NCI-H2171 treated with DMSO at 0.1 percent for 48 hours (cell line): ENCODE measurements around the gene SYMPK.

Source experiments
- DNase-seq: peaks from one replicate; lab custom pipeline; 2025; lab: John Stamatoyannopoulos, UW

The SYMPK gene

GRCh38 chr19:45766869-45767346, 96.0 kb downstream of the SYMPK start:
- no peak for DNase-seq

- DNase-seq, result no peak
Observed at GRCh38 chr19:45766296-45766868, 96.6 kb downstream of the SYMPK start.

GRCh38 chr19:45765702-45766295, 97.1 kb downstream of the SYMPK start:
- DNase-seq, result no peak
